ENCODE measurements around the gene UBE2S. TPM values are rescaled to one million over a fixed set of nuclear protein-coding genes. Genes with fewer than 3 reads are reported as not detected.

The UBE2S gene
- 40.5 and 198 TPM in 2 replicates for total RNA-seq

DNA sequence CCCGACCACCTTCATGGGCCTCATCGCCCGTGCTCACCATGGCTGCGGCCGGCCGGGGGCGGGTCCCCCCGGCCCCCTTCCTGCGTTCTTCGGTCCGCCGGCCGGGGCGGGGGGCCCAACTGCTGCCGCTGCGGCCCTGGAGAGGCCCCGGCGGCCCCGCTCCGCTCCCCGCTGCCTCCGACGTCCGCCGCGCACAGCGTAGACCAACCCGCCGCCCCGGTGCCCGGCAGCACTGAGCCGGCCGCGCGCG lies at the start of gene UBE2S:
TSS of gene UBE2S (minus strand) at position 239 of the 250 bp plus-strand sequence. CDS start at position 40, 199 bp downstream.

DNA sequence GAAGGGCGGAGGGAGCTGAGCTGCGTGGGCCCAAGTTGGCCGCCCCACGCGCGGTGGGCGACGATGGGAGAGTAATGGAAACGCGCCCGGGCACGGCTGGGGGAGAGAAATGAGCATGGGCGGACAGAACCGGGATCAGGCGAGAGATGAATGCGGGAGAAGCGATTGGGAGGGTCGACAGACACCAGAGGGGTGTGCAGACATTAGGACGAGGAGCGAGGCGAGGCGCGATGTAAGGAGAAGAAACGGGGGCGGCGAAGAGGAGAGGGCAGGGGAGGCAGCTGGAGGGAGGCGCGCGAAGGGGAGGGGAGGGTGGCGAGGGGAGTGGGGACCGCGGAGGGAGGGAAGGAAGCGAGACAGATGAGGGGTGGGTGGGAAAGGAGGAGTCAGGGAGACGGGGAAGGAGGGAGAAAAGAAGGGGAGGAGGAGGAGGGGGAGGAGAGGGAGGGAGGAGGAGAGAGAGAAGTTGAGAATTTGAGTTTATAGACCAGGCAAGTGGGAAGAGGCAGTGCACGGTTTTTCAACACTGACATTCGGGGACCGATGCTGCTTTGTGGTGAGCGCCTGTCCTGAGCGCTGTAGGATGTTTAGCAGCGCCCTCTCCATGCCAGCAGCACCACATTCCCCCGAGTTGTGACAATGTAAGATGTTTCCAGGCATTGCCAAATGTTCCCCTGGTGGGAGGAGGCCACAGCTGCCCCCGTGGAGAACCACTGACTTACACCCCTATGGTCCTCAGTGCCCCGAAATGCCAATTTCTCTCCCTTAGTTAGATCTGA lies 35.6 kb upstream of the UBE2S start, which contains the start of gene SHISA7:
TSS of gene SHISA7 (minus strand) at position 256 of the 779 bp plus-strand sequence. CDS start 437 bp downstream, outside the sequence.

DNA sequence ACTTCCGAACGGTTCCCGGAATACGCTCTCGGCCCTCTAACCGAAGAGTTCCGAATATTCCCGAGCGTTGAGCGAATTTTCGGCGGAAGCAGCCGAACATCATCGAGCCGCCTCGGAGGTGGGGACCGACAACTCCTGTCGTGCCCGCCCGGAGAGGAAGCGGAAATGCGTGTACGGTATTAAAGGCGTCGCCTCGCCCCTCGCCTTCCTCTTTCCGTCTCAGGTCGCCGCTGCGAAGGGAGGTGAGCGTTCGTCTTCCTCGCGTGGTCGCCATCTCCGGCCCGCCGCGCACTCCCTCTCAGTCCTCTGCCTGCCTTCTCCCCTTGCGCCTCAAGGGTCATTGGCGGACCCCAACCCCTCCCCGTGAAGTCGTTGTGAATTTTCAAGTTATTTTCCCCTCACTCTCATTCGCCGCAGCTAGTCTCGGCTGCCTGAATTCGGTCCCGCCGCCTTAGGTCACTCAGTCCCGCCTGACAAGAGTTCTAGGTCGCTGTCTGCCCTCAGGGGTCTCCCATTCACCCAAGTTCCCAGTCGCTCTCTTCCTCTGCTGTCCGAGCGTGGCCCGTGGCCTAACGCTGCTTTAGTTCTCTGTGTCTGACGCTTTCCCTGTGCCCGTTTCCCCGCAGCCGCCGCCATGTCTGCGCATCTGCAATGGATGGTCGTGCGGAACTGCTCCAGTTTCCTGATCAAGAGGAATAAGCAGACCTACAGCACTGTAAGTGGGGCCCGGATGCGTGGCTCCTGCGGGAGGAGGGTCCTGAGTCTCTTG lies 21.7 kb downstream of the UBE2S start, which contains the start of gene RPL28:
TSS of gene RPL28 (plus strand) at position 209 of the 769 bp plus-strand sequence. CDS start at position 635, 426 bp downstream.

DNA sequence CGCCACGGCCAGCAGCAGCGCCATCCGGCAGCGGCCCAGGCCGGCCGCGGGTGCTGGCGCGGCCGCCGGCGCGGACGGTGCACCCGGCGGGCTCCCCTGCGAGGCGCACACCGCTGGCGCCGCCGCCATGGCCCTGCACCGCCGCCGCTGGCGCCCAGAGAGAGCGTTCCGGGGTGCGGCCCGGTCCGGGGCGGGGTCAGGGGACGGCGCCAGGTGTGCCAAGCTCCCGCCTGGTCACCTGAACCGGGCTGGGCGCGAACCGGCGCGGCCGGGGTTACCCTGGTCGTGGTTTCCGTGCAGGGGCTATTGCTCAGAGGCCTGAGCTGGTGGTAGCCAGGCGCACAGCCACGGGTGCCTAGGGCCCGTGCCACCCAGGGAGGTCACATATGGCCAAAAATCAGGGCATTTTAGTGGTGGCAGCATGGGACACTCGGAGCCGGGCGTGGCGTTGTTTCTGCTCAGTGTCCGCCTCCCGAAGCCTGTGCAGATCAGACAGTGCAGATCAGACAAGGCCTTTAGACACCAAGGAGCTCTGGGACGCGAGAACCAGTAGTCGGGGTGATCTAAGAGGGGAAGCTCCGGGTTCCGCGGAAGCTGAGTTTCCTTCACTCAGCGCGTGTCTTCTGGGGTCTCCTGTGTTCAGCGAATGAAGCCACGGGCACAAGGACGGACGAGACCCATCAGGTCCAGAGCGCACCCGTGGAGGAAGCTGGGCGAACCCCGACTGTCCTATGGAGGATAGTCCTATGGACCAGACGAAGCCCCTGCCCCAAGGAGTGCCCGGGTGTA lies 23.3 kb downstream of the UBE2S start, which contains the start of gene TMEM238:
TSS of gene TMEM238 (minus strand) at position 162 of the 789 bp plus-strand sequence. CDS start at position 129, 33 bp downstream.

DNA sequence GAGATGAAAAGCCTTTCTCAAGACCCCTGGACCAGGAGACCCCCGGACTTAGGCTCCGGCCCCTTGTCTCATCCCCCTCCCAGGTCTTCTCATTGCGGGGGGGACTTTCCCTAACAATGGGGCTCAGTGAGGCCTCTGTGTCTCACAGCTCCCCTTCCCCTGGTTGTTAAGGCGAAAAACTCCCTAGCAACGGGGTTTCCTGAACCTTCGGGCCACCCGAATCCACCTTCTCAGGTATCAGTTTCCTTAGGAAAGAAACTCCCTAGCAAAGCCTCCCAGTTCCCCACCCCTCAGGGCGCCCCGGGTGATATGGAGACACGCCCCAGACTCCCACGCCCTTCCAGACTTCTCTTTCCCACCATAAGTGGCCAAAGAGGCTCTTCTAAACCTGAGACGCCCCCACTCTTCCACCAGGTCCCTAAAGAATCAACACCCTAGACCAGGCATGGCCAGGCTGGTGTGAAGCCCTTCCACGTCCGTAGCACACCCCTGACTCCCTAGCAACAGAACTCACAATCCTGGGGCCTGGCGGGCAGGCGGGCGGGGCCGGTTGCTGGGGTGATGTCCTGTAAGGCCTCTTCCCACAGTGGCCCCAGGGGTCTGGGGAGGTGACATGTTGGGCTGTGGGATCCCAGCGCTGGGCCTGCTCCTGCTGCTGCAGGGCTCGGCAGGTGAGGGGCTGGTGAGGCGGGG lies 31.2 kb downstream of the UBE2S start, which contains the start of gene TMEM190:
TSS of gene TMEM190 (plus strand) at position 586 of the 693 bp plus-strand sequence. CDS start at position 614, 28 bp downstream.

DNA sequence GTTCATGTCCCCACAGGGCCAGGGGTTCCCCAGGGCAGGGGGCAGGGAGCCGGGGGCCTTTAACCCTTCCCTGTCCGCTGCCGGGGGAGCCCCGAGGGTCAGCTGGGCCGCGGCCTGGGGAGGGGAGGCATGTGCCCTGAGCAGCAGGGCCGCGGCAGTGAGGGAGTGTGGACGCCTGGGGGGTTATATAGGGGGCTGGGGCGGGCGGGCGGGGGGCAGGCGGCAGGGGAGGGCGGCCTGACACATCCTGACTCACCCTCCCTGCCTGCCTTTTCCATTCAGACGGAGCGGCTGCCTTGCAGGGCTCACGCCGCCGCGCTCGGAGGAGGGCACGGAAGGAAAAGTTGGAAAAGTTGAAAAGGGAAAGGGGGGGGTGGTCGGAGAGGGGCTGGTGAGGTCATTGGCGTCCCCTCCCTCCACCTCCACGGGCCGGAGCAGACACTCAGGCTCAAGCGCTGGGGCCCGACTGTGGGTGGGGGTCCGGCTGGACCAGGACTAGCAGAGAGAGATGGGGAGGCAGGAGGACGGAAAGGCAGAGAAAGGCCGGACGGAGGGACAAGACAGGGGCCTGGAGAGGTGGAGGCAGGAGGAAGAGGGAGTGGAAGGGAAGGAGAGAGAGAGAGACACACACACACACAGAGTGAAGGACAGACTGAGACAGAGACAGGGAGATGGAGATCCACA lies 37.1 kb downstream of the UBE2S start, which contains the start of gene IL11:
TSS of gene IL11 (minus strand) at position 159 of the 684 bp plus-strand sequence. CDS start at position 6, 153 bp downstream.

DNA sequence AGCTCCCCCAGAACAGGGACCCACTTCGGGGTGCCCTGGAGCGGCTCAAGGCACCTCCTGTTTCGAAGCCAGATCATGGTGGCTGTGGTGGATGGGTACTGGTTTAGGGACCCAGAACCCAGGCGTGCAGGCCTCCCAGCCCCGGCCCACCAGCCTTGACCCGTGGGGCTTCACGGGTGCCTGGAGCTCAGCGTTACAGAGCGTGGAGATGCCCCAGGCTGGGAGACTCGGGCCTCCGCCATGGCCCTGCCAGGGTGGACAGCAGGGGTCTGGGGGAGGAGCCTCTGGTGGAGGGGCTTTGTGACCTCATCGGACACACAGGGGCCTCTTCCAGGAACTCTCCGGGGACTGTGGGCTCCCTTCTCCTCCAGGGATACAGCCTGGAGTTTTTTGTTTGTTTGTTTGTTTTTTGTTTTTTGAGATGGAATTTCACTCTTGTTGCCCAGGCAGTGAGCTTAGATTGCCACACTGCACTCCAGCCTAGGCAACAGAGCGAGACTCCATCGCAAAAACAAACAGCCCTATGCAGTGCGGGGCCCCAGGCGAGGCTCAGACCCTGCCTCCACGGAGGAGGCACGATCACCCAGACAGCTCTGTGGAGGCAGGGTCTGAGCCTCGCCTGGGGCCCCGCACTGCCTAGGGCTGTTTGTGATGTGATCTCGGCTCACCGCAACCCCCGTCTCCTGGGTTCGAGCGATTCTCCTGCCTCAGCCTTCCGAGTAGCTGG lies 44.4 kb downstream of the UBE2S start, which contains the start of gene GARIN5B:
TSS of gene GARIN5B (minus strand) at position 271 of the 727 bp plus-strand sequence. CDS start at position 77, 194 bp downstream.

DNA sequence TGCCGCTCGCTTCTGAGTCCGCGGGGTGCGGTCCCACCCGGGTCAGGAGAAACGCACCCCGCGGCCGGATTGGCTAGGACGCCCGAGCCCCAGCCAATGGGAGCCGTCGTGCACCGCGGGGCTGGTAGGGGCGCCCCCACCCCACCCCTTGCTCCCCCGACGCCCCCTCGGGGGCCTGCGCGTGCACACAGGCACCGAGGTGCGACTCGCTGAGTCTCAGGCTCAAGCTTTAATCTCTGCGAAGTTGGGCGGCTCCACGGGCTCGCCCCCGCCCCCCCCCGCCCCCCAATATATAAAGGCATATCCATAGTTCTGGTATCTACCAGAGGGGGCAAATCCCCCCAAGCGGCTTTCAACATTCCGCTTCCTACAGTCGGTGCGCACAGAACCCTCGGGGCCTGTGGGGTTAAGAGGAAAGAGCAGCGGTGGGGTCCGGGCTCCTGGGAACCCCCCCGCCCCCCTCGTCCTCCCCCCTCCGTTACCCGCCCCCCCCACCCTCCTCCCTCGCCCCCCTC lies 52.8 kb downstream of the UBE2S start, which contains the start of gene COX6B2:
TSS of gene COX6B2 (minus strand) at position 22 of the 515 bp plus-strand sequence. CDS start 198 bp downstream, outside the sequence.

Other genes starting within 250 kb of the UBE2S start
- 0.66 TPM in 1 of 2 replicates, not detected in the other for gene DNAAF3, start 241.2 kb downstream of the UBE2S start, total RNA-seq
- under 0.01 TPM in 1 of 2 replicates, not detected in the other for gene SYT5, start 227.5 kb downstream of the UBE2S start, total RNA-seq
- gene PTPRH, start 198.3 kb downstream of the UBE2S start, total RNA-seq, result 4.9 and 46.0 TPM in 2 replicates
- 1.9 and 2.6 TPM in 2 replicates for gene TMEM86B, start 179.0 kb downstream of the UBE2S start, total RNA-seq
- 58.9 and 69.9 TPM in 2 replicates for gene PPP6R1, start 148.8 kb downstream of the UBE2S start, total RNA-seq
- 41.1 and 41.9 TPM in 2 replicates for gene HSPBP1, start 127.7 kb downstream of the UBE2S start, total RNA-seq
- 1.7 and 3.5 TPM in 2 replicates for gene BRSK1, start 123.8 kb downstream of the UBE2S start, total RNA-seq
- gene TMEM150B, start 82.4 kb downstream of the UBE2S start, total RNA-seq, result not detected in 2 replicates
- gene KMT5C, start 67.9 kb downstream of the UBE2S start, total RNA-seq, result 7.9 and 9.6 TPM in 2 replicates
- 0.14 and 0.22 TPM in 2 replicates for gene COX6B2, start 53.1 kb downstream of the UBE2S start, total RNA-seq
- gene GARIN5B, start 44.5 kb downstream of the UBE2S start, total RNA-seq, result not detected in 2 replicates
- 15.1 and 82.0 TPM in 2 replicates for gene IL11, start 37.3 kb downstream of the UBE2S start, total RNA-seq
- not detected in 2 replicates for gene TMEM190, start 31.0 kb downstream of the UBE2S start, total RNA-seq
- 1.4 TPM in 1 of 2 replicates, not detected in the other for gene TMEM238, start 23.5 kb downstream of the UBE2S start, total RNA-seq
- gene RPL28, start 21.9 kb downstream of the UBE2S start, total RNA-seq, result 301 and 1,049 TPM in 2 replicates
- not detected in 2 replicates for gene SHISA7, start 35.5 kb upstream of the UBE2S start, total RNA-seq
- 50.8 and 116 TPM in 2 replicates for gene ISOC2, start 53.9 kb upstream of the UBE2S start, total RNA-seq
- not detected in 2 replicates for gene C19orf85, start 57.0 kb upstream of the UBE2S start, total RNA-seq
- 3.3 and 3.9 TPM in 2 replicates for gene ZNF628, start 68.8 kb upstream of the UBE2S start, total RNA-seq
- 17.5 and 19.3 TPM in 2 replicates for gene NAT14, start 77.4 kb upstream of the UBE2S start, total RNA-seq
- gene SSC5D, start 80.6 kb upstream of the UBE2S start, total RNA-seq, result 3.1 and 24.2 TPM in 2 replicates
- gene SBK2, start 129.3 kb upstream of the UBE2S start, total RNA-seq, result not detected in 2 replicates
- not detected in 2 replicates for gene SBK3, start 137.8 kb upstream of the UBE2S start, total RNA-seq
- 6.7 and 9.0 TPM in 2 replicates for gene ZNF579, start 173.1 kb upstream of the UBE2S start, total RNA-seq
- 4.2 and 5.6 TPM in 2 replicates for gene FIZ1, start 191.7 kb upstream of the UBE2S start, total RNA-seq
- 9.6 and 13.3 TPM in 2 replicates for gene ZNF524, start 192.5 kb upstream of the UBE2S start, total RNA-seq
- gene ZNF865, start 197.9 kb upstream of the UBE2S start, total RNA-seq, result 2.4 and 2.6 TPM in 2 replicates
- gene ZNF784, start 216.8 kb upstream of the UBE2S start, total RNA-seq, result 4.9 and 7.0 TPM in 2 replicates
- gene ZNF580, start 233.2 kb upstream of the UBE2S start, total RNA-seq, result 8.2 and 9.0 TPM in 2 replicates
- gene ZNF581, start 235.9 kb upstream of the UBE2S start, total RNA-seq, result 13.5 and 22.1 TPM in 2 replicates
- gene CCDC106, start 240.4 kb upstream of the UBE2S start, total RNA-seq, result 7.7 and 16.6 TPM in 2 replicates
- gene U2AF2, start 247.2 kb upstream of the UBE2S start, total RNA-seq, result 146 and 147 TPM in 2 replicates